Right lung (tissue), 5 donors: ENCODE results near the gene COPA. TPM values are rescaled to one million over a fixed set of nuclear protein-coding genes. Genes with fewer than 3 reads are reported as not detected.
"Not testable (repeated sequence)": the region's sequence is repeated elsewhere in the genome, so short reads cannot be mapped to it uniquely, and the experiment has no call there.

Experiments
- DNase-seq, 2 donors: peaks; one replicate each; pipeline ENCODE4 v3.0.0-alpha.2; 2013
- polyA plus RNA-seq, 5 donors: library from polyadenylated mRNA; unstranded; fragments of 120-200 nt; gene quantifications; one replicate each; pipeline versions ENCODE4 v1.2.1 to v1.2.3, GENCODE V29; 2013; ENCODE audit warnings: inconsistent platforms in 1 of 5, low replicate concordance in 1 of 5; ENCODE audit not compliant: insufficient read length in 5 of 5, insufficient read depth in 1 of 5

Gene COPA
- polyA plus RNA-seq, 5 donors: 152 to 164 (median 160) TPM

DNA sequence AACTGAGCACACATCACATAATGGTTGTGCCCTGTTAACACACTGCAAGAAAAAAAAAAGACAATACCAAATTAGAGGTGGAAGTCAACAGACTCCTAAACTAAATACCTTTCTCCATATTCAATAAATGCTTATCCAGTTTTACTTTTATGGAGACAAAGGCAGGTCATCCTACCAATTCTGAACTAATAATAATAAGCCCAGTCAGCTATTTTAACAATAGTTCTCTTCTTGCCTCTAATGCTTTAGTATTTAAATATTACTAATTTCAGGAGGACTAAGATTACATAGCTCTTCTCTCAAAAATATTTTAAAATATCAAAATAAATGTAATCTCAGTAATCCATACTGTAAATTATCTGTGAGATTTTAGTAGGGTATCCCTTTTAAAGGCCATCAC is 10.5 kb downstream of the COPA start:
- no peak for DNase-seq

DNA sequence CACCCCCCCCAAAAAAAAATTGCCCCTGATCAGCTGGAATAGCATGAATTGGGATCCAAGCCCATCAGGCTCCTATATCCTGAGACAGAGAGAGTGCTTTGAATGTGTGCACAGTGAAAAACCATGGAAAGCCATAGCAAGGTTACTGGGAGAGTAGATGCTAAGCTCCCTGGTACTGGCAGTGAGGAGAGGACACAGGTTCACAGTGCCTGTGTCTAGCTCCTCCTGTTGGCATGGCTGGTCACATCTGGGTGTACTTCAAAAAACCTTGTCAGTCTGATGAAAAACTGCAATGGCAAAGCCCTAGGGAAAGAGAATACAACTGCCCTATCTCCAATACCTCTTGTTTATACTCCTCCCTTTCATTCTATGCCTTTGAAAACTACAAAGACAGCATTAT is 12.9 kb downstream of the COPA start:
- DNase-seq: no peak

DNA sequence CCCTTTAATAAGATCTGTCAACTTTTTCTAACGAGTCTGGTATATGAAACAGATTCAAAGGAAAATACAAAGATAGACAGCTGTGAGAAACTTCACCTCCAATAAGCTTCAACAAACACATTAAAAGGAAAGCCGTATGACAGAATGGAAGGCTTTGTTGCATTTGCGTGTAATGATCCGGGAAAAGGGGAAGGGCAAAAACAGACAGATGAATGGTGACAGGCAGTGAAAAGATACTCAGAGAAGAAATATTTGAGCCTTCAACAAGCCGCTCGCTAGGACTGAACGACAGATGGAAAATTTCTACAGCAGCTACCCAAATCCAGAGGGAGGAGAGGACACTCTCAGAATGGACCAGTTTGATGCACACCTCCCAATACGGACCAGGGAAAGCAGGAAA is 14.9 kb downstream of the COPA start:
- no peak for DNase-seq

DNA sequence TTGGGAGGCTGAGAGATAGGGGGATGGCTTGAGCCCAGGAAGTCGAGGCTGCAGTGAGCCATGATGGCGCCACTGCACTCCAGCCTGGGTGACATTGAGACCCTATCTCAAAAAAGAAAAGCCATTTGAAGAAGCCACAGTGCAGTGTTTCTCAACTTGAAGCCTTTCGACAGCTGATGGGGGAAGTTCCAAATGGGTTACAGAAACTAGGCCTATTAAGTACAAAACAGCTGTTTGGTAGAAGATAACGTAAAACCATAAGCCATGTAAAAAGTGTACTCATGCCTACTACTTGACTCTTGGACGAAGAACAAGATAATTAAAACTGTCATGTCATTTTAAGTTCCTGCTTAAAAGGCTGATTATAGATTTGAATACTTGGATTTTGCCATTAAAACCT is 16.6 kb downstream of the COPA start:
- no peak for DNase-seq

DNA sequence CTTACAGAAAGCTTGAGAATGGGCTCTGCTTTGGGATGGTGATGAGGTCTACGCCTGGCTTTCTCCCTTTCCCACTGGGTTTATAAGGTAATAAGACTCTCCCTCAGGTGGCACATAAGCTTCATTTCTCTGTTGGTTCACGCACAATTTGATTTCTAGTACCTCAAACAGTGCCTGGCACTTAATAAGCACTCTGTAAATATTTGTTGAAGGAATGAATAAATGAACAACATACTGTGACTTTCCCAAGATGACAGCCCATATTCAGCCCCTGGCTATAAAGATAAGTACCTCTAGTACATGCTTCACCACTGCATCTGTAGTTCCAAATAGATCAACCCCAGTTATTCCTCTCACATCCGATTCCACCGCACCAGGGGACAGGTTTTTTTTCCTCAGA is 17.8 kb downstream of the COPA start:
- no peak for DNase-seq

DNA sequence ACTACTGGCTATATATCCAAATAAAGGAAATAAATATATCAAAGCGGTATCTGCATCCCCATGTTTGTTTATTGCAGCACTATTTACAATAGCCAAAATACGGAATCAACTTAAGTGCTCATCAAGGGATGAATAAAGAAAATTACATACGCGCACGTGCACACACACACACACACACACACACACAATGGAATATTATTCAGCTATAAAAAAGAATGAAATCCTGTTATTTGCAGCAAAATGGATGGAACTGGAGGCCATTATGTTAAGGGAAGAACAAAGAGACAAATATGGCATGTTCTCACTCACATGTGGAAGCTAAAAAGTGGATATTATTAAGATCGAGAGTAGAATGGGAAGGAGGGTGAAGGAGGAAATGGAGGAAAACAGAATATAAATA is 20.2 kb downstream of the COPA start:
- no peak for DNase-seq

DNA sequence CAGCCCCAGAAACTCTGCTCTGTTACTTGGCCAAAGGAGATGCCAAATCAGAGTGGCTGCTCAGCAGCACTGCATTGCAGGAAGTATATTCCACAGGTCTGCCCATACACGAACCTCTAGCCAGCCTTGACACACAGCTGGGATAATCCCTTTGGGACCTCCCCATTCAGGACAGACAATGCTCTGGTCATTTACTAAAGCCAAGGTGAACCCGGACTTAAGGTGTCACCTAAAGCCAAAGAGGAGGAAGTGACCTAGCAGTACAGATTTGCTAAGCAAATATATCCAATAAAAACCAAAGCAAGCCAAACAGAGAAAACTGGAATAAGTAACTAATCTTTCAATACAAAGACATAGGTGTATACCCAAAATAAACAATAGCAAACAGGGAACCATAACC is 27.7 kb downstream of the COPA start:
- no peak for DNase-seq

DNA sequence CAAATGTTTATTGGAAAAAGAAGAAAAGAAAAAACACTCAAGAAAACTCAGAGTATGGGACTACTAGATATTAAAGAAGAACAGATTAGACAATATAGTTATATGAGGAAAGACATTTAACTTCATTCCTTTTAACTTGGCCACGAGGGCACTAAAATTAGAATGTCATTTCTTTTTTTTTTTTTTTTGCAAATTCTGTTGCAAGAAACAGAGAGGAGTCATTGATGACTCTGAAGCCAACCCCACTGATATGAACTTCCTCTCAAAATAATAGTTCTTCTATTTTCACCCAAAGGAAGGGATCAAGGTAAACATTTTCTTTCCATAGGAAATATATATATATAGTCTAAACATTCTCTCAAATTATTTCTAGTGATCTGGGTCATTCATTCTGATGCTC is 33.5 kb downstream of the COPA start:
- DNase-seq: no peak

DNA sequence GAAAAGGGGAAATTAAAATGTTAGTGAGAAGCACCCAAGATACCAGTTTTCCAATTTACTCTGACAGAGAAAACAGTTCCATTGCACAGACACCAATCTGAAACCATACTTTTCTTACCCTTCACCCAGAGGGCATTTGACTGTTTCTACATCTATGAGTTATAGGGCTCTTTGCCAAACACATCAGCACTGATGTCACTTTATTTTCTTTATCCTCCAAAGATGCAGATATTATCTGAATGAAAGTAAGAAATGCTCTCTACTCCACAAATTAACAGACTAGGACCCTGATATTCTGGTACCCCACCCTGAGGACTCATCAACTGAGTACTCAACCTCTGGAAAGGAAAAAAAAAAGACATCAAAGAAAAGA is 33.9 kb downstream of the COPA start:
- no peak for DNase-seq

DNA sequence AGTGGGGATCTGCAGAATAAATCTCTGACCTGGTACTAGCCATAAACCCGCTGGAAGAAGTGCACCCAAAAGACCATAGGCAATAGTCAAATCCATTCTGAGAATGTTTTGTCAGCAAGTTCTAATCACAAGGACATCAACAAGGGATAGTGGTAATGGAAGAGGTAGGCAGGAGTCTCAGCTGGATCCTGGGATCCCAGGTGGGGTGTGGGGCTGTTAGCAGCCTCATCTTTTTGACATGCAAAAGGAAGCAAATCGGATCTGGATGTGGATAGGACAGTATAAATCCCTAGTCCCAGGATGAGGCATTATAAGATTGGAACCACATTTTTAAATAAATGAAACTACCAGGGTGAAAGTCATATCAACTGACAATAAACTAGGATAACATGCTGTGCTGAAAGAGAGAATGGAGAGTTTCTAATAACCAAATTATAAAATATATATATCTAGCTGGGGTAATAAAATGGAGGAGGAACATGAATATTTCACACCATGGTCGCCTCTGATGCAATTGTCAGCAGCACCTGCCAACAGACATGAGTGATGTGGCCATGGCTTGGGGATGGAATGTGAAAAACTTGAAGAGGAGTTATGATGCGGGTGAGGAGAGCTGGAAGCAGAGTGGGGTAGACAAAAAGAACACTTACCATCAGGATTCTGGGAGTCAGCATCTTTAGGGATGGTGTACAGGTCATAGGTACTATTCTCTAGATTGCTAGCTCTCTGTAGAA is 34.4 kb downstream of the COPA start:
- DNase-seq: no peak

DNA sequence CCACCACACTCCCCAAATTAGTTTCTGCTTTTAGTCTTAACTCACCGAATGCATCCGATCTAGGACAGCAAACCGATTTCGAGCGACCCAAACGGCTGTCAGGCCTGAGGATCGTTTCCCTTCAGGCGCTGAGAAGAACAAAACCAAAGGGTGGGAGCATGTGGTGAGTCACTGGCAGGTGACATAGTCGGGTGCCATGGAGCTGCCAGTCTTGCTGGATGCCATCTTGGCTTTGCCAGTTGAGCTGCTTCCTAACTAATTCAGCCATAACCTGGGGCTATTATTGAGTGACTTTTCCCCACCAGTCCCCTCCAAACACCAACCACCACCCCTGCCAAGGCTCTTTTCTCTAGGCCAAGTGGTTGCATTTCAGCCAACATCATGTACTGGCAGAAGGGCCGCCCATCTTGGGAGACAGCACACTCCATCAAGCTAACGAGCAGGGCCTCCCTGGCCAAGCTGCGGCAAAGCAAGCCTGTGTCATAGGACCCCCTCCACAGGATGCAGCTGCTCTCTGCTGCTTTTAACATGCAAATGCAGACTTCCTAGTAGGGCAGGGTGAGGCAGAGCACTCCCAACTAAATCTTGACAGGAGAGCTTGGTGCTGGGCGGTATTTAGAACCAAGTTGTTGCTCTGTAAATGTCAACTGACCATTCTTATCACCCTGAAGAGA is 35.8 kb downstream of the COPA start:
- DNase-seq: no peak

DNA sequence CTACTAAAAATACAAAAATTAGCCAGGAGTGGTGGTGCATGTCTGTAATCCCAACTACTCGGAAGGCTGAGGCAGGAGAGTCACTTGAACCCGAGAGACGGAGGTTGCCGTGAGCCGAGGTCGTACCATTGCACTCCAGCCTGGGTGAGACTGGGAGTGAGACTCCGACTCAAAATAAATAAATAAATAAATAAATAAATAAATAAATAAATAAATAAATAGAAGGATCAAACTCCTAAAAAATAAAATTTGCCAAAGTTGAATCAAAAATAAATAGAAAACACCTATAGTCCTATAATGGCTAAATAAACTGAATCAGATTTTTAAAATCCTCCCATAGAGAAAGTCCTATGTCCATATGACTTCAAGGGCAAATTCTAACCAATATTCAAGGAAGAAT is 42.9 kb downstream of the COPA start:
- DNase-seq: no peak

DNA sequence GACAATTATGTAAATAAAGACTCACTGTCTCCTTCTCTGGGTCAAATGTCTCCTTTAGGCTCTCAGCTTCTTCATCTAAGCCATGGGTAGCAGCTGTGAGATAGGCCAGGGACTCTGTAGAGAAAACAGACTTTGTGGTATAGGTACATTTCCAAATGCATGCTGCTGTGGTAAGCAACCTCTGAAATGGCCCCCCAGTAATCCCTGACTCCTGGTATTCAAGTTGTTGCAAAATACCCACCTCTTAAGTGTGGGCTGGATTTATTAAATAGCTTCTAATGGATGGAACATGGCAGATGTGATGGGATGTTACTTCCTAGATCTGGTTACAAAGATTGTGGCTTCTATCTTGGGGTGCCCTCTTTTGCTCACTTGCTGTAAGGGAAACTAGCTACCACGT is 47.0 kb downstream of the COPA start:
- no peak for DNase-seq

DNA sequence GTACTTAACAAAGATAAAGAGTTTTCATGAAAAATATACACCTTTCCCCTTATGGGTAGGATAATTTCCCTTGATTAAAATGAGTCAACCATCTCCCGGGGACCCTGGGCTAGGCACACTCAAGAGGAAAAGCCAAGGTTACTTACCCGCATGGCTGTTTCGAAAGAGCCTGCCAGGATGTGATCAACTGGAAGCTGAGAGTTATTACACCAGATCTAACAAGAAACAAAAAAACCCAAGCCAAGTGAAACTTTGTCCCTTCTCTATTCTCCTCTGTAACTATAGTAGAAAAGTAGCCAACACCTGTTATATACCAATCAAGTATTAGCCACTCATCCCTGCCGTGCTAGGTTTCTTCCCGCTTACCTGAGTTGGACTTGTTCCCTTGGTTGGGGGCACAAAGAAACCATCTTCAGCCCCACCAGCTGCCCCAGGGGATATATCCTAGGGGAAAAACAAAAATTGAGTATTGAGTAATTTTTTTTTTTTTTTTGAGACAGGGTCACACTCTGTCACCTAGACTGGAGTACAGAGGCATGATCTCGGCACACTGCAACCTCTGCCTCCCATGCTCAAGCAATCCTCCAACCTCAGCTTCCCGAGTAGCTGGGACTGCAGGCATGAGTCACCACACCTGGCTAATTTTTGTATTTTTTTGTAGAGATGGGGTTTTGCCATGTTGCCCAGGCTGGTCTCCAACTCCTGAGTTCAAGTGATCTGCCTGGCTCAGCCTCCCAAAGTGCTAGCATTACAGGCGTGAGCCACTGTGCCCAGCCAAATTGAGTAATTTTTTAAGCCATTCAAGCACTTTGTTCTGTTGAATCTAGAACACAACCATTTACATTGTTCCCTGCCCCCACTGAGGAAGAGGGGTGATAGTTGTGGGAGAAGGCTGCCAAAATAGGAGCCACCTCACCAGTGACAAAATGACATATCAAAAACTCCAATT is 49.8 kb downstream of the COPA start:
- DNase-seq: no peak

DNA sequence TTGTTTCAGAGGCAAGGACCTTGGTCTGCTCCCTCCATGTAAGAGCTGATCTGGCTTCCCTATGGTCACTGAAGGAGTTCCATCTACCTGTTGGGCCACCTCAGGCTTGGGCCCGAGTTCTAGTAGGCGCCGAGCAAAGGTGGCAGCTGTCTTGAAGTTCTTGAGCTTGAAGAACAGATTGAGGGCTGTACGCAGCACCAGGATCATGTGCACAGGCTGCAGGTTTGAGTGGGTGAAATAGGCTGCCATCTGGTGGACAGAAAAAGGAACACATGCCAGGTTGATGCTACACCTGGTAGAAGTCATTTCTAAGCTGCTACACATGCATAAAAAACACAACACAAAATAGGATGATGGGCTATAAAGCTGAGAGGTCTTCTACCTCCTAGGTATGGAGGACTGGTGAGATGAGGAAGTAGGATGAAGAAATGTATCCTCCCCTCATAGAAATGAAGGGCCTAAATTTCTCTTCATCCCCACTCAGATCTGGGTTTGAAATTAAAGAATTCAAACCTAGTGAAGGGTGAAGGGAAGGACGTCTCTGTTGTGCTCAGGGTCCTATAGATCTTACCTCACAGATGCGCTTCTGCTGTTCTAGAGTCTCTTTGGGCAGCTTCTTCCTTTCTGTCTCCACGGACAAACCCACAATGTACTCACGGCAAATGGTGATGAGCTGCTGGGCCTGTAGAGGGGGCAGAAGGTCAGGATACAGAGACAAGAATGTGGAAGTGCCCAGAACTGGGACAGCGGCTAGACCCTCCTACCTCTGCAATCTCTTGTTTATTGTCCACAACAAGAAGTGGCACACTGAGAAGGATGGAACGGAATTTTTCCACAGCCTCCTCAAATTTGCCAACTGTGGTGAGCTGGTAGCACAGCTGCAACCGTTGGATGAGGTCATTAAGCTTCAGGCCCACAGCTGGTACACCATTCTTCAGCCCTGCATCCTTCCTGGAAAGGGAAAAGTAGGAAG is 51.5 kb downstream of the COPA start:
- DNase-seq: peak; percentile 28 to 50

DNA sequence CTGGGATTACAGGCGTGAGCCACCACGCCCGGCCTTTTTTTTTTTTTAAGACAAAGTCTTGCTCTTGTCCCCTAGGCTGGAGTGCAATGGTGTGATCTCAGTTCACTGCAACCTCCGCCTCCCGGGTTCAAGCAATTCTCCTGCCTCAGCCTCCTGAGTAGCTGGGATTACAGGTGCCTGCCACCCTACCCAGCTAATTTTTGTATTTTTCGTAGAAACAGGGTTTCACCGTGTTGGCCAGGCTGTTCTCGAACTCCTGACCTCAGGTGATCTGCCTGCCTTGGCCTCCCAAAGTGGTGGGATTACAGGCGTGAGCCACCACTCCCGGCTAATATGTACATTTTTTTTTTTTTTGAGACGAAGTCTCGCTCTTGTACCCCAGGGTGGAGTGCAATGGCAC is 55.3 kb downstream of the COPA start:
- DNase-seq: not testable (repeated sequence)

DNA sequence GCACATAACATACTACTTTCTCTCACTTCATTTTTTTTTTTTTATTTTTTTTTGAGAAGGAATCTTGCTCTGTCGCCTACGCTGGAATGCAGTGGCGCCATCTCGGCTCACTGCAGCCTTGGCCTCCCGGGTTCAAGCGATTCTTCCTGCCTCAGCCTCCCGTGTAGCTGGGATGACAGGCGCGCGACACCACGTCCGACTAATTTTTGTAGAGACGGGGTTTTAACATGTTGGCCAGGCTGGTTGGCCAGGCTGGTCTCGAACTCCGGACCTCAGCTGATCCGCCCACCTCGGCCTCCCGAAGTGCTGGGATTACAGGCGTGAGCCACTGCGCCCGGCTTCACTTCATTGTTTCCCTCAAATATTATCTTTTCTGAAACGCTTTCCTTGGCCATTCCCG is 57.5 kb downstream of the COPA start:
- DNase-seq: no peak

DNA sequence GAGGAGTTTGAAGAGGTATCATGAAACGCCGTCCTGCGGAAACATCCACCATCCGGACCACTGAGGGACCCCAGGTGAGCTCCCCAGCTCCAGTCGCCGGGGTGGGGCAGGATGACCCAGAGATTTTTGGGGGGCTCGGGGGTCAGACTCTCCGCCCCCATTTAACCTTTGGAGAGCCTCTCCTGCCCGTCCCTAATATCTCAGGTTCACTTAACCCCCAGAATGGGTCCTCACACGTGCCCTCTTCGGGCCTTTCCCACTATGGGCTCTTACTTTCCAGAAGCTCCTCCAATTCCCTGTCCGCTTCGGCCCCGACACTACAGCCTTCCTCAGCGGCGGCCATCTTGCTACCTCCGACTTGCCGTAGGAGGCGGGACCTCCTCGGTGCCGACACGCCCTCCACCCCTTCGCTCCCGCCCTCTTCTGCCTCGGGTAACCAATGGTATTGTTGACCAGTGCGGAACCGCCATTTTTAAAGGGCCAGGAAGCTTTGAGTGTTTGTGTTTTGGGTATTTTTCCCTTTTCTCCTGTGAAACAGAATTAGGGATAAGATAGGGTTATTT is 58.2 kb downstream of the COPA start, which contains the start of gene PEX19:
Gene PEX19 (minus strand): TSS at position 352 of the 563 bp plus-strand sequence. CDS start 9 bp downstream, at position 343.
- peak; percentile 88 to 90 for DNase-seq

DNA sequence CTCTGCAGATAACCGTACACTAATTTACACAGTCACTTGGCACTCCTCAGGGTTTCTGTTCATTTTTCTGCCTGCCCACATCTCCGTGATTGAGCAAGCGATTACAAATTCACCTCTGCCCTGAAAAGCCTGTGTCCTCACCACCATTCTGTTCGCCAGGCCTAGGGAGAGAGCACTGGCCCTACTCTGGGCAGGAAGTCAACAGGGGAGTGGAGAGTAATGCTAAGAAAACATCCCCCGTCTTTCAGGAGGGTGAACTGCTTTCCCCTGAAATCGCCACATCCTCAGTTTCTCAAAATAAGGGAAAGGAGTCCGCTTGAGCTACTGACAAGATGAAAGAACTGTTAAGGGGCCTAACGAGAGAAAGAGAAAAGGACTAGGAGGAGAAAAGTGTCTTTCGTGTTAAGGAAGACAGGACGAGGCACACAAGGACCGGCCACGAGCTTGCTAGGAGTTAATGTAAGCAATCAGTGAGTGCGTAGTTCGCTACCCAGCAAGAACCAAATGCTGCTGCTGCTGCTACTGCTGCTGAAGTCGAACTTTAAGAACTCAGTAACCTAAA is 58.7 kb downstream of the COPA start:
- peak in 1 of 2 donors; percentile 18 for DNase-seq

DNA sequence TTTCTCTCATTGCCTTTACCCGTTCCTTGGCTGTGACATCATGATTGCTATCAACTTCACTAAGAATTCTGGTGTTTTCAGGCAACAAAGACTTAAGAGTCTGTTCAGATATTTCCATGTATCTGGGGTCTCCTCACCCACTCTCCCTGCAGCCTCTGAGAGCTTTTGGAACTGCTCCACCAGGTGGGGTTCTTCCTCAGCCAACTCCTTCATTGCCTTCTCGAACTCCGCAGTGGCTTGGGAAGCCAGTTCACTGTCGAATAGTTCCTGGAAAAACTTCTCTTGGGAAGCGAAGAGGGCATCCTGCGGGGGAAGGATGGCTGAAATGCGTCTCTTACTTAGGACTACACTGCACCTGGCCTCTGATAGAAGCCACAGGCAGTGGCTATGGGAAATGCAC is 60.2 kb downstream of the COPA start:
- no peak for DNase-seq

DNA sequence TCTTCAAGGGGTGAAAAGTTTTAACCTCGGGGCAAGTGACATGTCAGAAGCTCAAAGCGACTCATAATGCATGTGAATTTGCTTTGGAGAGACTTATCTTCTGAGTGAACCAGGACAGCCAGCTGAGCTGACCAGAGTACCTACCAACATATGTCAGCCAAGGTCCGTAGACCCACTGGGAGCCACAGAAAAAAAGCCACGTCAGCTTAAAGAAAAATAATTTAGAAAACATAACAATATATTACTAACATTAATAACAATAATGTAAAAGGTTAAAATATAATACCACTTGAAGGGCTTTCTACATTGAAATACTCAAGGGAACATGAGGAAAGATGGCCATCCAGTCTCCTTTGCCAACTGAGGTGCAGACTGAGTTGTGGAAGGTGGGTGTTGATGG is 65.1 kb downstream of the COPA start:
- no peak for DNase-seq
